ENCODE results near the gene GSTO2.
A peak's percentile ranks its signal among the peaks of the same experiment; 100 is the strongest.

GSTO2 gene

DNA sequence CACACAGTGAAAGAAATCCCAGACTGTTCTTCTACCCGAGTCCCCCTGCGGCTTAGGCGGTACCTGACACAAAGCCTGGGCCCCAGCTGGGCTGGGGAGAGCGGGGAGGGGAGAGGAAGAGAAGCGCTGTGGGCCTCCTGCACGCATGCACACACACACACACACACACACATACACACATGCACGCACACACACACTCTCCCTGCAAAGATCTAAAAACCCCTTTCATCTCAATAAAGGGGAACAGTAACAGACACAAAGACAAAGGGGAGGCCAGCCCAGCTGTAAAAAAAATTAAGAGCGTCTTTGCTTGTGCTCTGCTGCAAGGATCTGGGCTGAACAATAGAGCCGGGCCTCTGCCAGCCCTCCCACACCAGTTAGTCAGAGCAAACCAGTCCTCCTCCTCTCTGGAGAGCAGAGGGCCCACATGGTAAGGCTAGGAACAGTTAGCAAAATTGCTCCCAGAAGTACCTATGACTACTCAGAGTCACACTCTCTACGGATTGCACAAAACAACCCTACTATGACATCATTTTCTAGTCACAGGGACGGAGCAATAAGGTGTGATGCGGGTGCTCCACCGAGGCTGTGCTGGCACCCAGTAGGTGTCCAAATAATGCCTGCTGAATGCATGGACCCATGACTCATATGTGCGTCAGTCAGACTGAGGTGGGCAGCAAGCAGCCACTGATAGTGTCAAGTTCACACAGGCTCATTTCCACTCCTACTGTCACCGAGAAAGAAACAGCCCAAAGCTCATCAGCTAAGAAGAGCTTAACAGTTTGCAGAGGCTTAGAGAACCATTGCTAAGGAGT, 60.1 kb downstream of the GSTO2 start:
- DNase-seq: peak; percentile 83

DNA sequence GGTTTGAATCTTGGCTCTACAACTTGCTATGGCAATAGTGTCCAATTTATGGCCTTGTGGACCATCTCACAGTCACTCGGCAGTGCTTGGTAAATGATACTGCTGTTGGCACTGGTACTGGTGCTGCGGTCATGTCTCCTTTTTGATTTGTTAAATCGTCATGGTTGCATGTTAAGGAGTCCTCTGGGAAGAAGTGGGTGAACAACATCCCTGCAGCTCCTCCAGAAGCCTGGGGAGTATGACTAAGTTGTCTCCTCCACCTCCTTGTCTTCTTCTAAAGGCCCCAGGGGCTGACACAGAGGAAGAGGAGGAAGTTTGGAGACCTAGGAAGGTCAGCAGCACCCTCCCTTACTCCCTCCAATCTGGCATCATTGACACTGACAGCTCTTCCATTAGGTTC, 60.8 kb downstream of the GSTO2 start:
- no peak for DNase-seq

DNA sequence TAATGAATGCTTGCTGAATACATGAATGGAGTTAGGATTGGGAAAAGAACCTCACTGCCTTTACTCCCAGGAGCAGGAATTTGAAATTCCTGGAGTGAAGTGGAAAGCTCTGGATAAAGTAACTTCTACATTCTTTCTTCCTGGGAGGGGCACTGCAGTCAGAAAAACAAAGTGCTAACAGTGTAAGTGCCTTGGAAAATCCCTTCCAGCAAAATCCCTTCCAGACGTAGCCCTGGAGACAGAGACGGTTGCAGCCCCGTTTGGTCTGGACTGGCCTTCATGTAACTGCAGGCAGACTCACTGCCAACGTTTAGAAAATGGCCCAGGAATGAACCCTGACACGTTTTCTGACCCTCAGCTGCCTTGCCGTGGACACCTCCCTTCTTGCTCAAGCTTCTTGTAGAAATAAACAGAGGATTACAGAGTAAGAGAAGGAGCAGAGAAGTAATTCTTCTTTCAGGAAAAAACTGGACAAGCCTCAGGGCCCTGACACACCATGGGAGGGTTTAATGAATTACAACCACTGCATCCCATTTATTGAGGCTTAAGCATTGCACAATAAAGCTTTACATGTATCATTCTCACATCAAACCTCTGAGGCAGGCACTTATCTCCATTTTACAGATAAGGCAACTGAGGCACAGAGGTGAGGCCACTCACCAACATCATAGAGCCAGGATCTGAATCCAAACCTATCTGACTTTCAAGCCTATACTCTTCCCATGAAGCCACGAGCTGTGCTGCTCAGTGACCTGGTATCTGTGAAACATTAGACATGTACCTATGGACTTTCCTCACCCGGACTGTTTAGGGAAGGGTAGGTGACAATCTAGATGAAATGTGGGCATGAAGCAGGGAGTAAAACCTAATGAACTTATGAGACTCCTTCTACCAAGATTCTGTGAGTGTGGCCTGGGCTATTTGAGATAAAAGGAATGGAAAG, 61.5 kb downstream of the GSTO2 start:
- DNase-seq: no peak

DNA sequence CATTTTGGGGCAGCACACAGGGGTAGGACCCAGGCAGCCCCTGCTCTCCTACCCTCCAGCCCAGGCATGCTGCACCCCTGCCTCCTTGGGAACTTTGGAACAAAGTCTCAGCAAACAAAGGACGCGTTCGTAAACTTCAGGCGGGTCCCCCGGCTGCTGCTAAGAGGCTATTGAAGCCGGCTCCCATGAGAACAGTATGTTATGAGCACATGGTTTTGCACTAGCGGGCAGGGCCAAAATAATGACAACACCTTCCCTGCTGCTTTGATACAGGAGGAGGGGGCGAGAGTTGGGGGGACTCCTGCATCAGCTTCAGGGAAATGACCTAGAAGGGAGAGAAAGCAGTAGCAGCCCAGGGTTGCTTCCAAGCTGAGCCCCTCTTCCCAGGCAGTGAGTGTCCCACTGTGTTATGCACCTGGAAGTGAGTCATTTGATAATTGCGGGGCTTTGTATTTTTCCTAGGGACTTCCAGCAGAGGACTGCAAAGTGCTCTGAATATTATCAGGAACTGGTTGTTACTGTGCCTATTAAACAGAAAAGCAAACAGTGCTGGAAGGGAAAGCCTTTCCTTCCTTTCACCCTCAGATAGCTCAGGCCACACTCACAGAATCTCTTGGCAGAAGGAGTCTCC, 62.3 kb downstream of the GSTO2 start:
- no peak for DNase-seq

DNA sequence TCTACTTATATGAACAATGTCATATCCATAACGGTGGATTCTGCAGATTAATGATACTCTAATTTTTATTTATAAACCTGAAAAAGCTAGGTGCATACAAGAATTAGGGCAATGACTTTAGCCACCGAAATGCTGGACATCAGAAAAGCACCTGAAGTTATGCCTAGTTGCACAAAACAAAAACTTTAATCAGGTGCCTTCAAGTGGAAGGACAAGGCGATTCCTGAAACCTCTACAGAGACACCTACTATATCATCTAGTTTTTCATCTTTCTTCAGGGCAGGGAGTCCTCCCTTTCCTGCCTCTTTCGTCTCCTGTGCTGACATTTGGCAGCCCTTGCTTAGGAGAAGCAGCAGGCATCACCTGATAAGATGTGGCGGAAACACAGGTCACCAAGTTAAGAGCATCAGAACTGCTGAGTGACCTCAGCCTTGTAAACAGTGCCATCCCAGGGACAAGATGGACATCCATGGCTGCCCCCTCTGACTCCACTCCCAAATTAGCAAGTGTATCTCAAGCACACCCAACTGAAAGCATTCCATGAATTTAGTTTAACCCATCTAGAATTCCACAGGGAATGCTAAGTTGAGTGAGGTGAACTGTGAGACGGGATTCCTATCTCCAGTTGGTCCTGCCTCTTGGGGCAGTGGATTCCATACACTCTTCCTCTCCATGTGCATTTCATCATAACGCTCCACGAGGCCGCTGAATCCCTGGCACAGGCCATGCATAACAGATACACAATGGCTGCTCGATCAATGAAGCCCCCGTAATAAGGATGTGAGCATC, 63.5 kb downstream of the GSTO2 start:
- DNase-seq: no peak

DNA sequence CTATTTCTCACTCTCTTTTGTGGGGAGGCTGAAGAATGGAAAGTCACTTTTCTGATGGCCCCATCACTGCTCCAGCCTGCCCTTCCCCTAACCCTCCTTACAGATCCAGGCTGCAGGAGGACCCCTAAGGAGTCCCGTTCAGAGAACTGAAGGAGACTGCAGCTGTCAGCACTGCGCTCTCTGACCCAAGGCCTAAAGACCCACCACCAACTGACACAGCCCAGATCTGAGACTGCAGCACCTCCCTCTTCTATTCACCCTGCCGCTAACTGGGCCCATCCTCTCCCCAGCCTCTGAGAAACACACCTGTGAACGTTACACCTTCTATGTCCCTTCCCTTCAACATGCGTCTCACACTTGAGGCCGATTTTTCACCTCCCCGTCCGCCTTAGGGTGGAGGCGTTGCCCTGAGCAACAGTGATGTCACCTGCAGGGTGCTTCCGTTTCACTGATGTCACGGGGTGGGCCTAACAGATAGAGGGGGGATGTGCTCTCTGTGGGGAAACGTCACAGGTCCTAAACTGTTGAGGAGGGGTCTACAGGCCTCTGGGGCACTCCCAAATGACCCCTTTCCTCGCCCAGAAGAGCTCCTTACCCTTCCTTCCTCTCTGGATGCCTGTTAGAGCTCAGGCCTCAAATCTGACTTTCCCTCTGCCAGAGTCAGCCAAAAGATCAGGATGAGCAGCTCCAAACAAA, 64.2 kb downstream of the GSTO2 start:
- DNase-seq: peak; percentile 70

DNA sequence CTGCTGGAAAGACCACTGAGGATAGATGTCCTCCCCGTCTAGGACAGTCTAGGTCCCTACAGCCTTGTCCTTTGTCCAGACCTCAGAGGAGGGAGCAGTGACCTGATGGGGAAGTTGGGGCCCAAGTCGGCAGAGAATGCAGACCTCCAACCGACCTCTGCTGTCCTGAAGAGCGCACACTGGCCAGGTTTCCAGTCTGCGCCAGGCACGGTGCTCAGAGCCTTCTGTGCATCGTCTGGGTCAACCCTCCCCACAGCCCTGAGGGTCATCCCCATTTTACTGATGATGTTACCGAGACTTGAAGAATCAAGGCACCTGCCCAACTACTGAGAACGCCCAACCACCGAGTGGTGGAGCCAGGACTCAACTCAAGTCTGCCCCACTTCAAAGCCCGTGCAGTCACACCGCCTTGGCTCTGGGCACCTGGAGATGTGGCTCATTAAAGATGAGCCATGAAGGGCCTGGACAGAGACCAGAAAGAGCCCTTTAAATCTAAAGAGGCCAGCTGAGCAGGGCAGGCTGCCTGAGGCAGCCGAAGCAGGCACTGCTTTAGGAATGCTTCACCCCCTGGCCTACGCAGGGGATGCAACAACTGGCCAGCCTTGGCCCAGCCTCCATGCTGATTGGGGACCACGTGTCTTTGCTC, 64.9 kb downstream of the GSTO2 start:
- no peak for DNase-seq

DNA sequence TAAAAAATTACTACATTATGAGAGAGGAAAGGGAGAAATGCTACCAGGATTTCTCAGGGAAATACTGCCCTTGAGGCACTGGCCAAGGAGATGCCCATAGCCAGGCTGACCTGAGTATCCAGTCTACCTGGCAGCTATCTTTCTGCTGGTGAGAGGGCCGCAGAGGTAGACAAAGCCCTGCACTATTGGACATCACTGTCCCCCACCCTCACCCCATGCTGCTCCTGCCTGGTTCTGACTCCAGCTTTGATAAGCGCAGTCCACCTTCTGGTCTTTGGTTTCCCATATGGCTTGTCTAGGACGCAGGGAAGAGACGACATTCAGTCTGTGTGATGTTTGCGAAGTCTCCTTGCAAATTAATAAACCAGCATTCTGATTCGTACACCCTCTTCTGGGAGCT, 65.6 kb downstream of the GSTO2 start:
- no peak for DNase-seq

DNA sequence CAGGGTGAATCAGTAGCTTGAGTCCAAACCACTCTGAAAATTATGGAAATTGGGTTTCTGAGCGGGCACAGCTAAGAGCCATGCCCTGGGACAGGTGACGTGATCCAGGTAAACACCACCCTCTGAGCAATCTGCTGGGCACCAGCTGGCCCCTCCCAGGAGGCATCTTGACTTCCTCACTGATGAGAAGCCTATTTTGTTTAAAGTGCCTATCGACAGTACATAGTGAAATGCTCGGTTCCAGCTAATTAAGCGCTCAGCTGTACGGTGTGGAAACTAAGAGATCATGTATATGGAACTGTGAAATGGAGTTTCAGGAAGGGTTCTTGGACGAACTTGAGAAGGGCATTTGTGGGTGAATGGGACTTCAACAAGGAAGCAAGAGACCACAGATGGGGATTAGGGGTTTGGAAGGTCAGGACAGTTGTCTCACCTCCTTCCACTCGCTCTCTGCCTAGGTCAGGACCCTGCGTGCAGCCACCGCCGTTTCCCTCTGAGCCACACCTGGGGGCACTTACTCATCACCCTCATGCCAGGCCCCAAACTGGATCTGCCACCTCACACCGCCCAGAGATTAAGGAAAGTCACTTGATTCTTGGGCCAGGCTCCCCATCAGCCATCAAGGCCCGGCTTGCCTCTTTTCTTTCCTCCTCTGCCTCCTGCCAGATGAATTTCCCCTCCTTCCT, 66.1 kb downstream of the GSTO2 start:
- DNase-seq: peak; percentile 49

DNA sequence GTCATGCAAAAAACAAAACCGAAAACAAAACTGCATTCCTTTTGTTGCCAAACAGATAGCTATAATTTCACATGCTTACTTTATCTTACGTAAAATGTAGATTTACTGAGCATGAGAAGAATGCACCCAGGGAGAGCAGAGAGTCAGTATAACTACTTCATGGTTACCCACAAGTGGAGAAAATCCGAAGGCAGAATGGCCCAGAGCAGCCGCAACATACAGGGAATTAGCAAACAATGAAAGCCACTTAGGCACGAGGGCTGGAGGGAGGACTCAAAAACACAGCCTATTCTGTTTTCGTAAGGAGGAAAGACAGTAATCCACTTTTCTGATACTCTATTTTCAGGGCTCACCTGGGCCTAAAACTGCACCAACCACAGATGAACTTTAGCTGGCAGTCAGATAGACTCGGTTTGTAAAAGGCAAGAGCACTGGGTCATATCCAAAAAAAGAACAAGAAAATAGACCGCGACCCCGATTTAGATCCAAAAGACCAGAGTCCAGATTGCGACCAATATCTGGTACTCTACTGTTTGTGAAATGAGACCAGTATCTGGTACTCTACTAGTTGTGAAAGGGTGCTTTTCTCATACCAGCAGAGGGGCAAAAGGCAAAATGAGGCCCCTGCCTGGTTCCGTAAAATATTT, 68.0 kb downstream of the GSTO2 start:
- DNase-seq: no peak

DNA sequence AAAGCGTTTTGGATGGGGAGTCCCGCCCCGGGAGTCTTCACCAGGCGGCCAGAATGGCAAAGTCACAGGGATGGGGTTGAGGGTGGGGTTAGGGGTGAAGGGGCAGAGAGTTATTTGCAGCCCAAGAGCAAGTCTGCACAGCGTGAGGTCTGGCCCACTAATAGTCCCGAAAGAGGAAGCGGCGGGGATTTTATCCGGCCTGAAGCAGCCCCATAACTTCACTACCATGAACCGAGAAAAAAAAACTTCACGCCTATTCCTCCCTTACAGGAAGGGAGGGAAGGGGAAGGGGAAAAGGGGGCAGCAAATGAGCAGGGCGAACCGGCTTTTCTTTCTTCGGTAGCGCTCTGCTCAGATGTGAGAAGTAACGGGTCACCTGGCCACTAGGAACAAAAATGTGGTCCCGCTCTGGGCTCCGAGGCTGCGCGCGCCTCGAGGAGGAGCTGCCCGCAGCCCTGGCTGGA, 68.6 kb downstream of the GSTO2 start:
- peak; percentile 37 for DNase-seq

DNA sequence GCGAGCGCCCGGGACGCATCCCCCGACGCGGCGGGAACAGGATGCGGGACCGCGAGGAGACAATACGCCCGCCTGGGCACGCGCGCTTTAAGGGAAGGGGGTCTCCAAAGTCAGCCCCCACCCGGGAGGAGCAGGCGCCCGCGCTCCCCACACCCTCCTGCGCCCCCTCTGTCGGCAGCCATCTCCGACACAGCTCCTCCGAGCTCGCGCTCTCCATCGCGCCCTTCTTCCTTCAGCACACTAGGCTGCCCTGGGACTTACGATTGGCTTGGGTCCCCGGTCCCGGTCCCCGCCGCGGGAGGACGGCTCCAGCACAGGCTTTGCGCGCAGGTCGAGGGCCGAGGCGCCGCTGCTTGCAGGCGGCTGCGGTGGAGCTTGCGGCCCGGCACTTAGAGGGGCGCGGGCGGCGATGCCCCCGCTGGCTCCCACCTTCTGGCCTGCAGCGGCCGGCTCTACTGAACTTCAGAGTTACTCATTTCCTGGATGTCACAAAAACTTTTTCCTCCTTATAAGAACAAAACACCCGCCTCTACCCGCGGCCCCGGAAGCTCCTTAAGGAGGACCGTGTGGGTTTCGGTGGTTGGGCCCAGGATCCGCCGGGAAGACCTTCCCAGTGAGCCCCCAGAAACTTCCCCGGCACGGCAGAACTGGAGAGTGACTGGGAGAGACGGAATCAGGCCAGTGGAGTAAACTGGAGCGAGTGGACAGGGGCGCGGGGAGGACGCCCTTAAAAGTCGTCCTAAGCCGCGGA, 69.2 kb downstream of the GSTO2 start, which contains the start of gene ITPRIP:
ITPRIP (minus strand) TSS at position 481 of the 751 bp plus-strand sequence. CDS start 22,414 bp downstream, outside the sequence.
- DNase-seq: peak; percentile 79

DNA sequence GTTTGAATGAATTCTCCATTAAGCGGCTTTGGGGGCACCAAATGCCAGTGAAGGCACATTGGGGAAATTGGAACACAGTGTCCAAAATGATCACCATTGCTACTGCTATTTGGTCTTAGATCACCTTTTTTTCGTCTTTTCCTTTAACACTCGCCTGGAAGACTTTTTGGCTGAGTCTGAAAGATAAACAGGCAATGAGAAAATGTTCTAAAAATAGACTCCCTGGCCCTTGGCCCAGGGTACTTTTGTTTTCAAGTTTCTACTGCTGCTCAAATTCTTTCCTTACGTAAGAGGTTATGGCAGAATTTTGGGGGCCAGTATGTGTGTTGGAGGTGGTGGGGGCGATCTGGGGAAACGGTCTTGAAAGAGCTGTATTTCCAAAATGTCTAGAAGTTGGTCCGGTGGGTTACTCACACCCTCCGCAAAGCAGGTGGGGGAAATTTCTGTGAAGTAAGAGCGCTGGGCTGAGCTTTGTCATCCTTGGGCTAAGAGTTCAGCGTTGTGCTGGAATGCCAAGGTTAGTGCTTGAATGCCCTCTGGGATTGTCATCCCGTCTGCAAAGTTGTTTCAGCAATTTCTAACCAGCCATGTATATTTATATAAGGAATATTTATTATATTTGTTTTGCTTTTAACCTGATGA, 70.6 kb downstream of the GSTO2 start:
- DNase-seq: no peak

DNA sequence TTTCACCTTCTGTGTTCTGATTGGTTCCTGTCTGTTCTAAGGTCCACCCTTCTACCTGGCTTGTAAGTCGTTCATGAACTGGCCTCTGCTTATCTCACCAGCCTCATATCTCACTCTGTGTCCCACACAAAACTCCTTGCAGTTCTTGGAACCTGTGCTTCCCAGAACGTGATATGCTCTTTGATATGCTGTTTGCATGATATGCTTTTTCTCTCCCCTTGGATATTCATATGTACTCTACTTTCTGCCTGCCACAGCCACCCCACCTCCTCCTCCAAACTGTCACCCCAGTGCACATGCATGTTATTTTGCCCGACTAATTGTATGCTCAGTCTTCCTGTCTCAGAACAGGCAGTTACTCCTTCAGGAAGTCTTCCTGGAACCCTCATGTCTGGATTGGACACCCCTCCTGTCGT, 71.1 kb downstream of the GSTO2 start:
- no peak for DNase-seq

DNA sequence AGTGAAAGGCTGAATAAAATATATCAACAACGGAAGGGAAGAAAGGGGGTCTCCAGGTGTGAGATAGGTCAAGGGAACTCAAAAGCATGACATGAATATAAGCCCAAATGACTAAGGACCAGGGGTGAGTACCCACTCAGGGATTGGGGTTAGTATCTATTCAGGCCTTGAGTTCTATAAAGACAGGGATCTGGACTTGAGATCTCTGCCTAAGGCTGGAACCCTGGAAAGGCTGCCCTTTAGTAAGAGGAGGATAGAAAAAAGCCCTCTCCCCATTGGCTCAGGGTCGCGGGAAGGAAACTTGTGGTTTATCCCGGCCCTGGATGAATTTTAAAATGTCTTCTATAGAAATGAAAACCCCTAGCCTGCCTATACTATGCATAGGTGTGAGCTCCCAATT, 71.7 kb downstream of the GSTO2 start:
- DNase-seq: no peak

DNA sequence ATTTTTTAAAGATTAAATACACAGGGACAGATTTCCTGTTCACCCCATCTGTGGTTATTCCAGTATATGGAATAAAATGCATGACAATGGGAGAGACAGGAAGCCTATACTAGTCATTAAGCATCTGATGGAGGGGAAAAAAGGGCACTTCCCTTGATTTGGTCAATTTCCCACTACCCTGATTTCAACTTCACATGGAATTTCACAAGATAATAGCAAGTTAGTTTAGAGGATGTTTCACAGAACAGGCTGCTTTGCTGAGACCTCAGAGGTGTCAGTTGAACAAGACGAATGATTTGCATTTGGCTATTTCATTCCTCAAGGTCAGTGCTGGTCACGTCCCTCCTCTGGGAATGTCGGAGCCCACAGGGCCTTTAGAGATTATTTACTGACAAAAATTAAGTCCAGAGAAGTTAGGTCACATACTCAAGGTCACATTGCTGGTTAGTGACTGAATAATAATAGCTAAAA, 74.0 kb downstream of the GSTO2 start:
- no peak for DNase-seq

DNA sequence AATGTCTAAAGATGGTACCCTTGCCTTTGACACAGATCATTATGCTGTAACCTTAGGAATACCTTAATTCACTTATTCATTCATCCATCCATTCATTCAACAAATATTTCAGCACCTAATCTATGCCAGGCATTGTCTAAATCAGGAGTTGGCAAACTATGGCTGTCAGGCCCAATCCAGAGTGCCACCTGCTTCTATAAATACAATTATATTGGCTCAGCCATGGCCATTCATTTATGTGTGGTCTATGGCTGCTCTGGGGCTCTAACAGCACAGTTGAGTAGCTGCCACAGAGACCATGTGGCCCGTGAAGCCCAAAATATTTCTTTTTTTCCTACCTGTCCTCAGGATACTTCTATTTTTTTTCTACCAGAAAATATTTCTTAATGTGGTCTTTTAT, 75.2 kb downstream of the GSTO2 start:
- DNase-seq: no peak

DNA sequence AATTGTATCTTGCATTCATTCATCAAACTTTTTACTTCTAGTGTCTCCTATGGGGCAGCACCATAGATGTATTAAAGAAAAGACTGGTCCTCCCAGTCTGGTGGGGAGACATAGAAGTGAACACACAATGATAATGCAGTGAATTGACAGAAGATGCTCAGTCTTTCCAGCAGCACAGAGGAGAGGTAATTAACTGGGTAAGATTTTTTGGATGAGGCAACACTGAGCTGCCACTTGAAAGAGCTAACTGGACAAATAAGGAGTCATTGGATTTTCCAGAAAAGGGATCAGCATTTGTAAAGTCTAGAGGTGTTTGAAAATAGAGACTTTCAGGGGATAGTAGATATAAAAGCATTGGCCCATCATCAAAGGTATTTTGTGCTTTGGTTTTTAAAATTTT, 76.5 kb downstream of the GSTO2 start:
- no peak for DNase-seq

DNA sequence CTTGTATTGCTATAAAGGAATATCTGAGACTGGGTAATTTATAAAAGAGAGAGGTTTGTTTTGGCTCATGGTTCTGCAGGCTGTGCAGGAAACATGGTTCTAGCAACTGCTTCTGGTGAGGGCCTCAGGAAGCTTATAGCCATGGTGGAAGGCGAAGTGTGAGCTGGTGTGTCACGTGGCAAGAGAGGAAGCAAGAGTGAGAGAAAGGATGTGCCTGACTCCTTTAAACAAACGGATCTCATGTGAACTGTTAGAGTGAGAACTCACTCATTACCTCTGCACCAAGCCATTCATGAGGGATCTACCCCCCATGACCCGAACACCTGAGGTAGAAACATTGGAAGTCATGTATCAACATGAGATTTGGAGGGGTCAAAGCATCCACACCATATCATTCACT, 77.0 kb downstream of the GSTO2 start:
- DNase-seq: peak; percentile 43

All from CD4-positive, alpha-beta T cell treated with Interleukin-17A for 4 hours (primary cell).